ENCODE measurements around the gene GORASP2.

GORASP2 gene

GRCh38 chr2:170928824-170929685 is at the start of gene GORASP2:
TSS of gene GORASP2 (plus strand) at chr2:170929253. CDS start at chr2:170929341, 88 bp downstream.
- no peaks in the 10 kb centered on the region for H3K36me3 Mint-ChIP-seq
- ATAC-seq = peak; percentile 98
- peaks cover 45% of the 10 kb centered on the region for H3K4me1 Mint-ChIP-seq
- H3K27ac Mint-ChIP-seq = peak within 1 kb of the TSS; percentile 95
- no peaks in the 10 kb centered on the region for H3K27me3 Mint-ChIP-seq
- H3K4me3 Mint-ChIP-seq = peak within 1 kb of the TSS; percentile 84
- H3K9me3 Mint-ChIP-seq = peaks cover 3% of the 10 kb centered on the region

GRCh38 chr2:170881840-170882239 is 47.2 kb upstream of the GORASP2 start:
- Mint-ChIP-seq H3K4me3 (no peak overlapping the region), H3K27me3 (peaks cover 50% of the 10 kb centered on the region), H3K36me3 (no peaks in the 10 kb centered on the region), H3K4me1 (peaks cover 8% of the 10 kb centered on the region), H3K27ac (no peak overlapping the region), H3K9me3 (no peaks in the 10 kb centered on the region)
- ATAC-seq = no peak

- H3K4me1 Mint-ChIP-seq = peaks cover 8% of the 10 kb centered on the region
- no peak for ATAC-seq
- H3K27ac Mint-ChIP-seq = no peak overlapping the region
- H3K4me3 Mint-ChIP-seq = no peak overlapping the region
- no peaks in the 10 kb centered on the region for H3K36me3 Mint-ChIP-seq
- H3K27me3 Mint-ChIP-seq = peaks cover 50% of the 10 kb centered on the region
- no peaks in the 10 kb centered on the region for H3K9me3 Mint-ChIP-seq
These were observed 46.3 kb upstream of the GORASP2 start for GRCh38 chr2:170882758-170883157.

- Mint-ChIP-seq H3K27ac (no peak overlapping the region), H3K4me1 (no peaks in the 10 kb centered on the region), H3K27me3 (peaks cover 50% of the 10 kb centered on the region), H3K36me3 (no peaks in the 10 kb centered on the region), H3K4me3 (no peak overlapping the region), H3K9me3 (no peaks in the 10 kb centered on the region)
- ATAC-seq = no peak
These were observed 45.4 kb upstream of the GORASP2 start for GRCh38 chr2:170883683-170884082.

GRCh38 chr2:170885130-170885791 is 43.8 kb upstream of the GORASP2 start:
- Mint-ChIP-seq H3K36me3 (no peaks in the 10 kb centered on the region), H3K27me3 (peaks cover 57% of the 10 kb centered on the region), H3K4me3 (no peak overlapping the region), H3K9me3 (no peaks in the 10 kb centered on the region), H3K4me1 (no peaks in the 10 kb centered on the region), H3K27ac (no peak overlapping the region)
- no peak for ATAC-seq

GRCh38 chr2:170886386-170886785 is 42.7 kb upstream of the GORASP2 start:
- no peaks in the 10 kb centered on the region for H3K4me1 Mint-ChIP-seq
- H3K4me3 Mint-ChIP-seq = no peak overlapping the region
- peaks cover 55% of the 10 kb centered on the region for H3K27me3 Mint-ChIP-seq
- H3K27ac Mint-ChIP-seq = no peak overlapping the region
- no peaks in the 10 kb centered on the region for H3K9me3 Mint-ChIP-seq
- ATAC-seq = no peak
- no peaks in the 10 kb centered on the region for H3K36me3 Mint-ChIP-seq

GRCh38 chr2:170887496-170887895 is 41.6 kb upstream of the GORASP2 start:
- peaks cover 46% of the 10 kb centered on the region for H3K27me3 Mint-ChIP-seq
- H3K27ac Mint-ChIP-seq = no peak overlapping the region
- no peaks in the 10 kb centered on the region for H3K36me3 Mint-ChIP-seq
- ATAC-seq = no peak
- H3K4me3 Mint-ChIP-seq = no peak overlapping the region
- no peaks in the 10 kb centered on the region for H3K9me3 Mint-ChIP-seq
- no peaks in the 10 kb centered on the region for H3K4me1 Mint-ChIP-seq

GRCh38 chr2:170887896-170888295 is 41.2 kb upstream of the GORASP2 start:
- Mint-ChIP-seq H3K4me1 (no peaks in the 10 kb centered on the region), H3K9me3 (no peaks in the 10 kb centered on the region), H3K27me3 (peaks cover 42% of the 10 kb centered on the region), H3K36me3 (no peaks in the 10 kb centered on the region), H3K4me3 (no peak overlapping the region), H3K27ac (no peak overlapping the region)
- no peak for ATAC-seq

GRCh38 chr2:170891893-170892292 is 37.2 kb upstream of the GORASP2 start:
- Mint-ChIP-seq H3K36me3 (no peaks in the 10 kb centered on the region), H3K27me3 (peaks cover 9% of the 10 kb centered on the region), H3K4me1 (no peaks in the 10 kb centered on the region), H3K4me3 (no peak overlapping the region), H3K9me3 (no peaks in the 10 kb centered on the region), H3K27ac (no peak overlapping the region)
- ATAC-seq = no peak

- no peaks in the 10 kb centered on the region for H3K36me3 Mint-ChIP-seq
- H3K4me3 Mint-ChIP-seq = no peak overlapping the region
- H3K27ac Mint-ChIP-seq = no peak overlapping the region
- peaks cover 9% of the 10 kb centered on the region for H3K27me3 Mint-ChIP-seq
- ATAC-seq = no peak
- H3K9me3 Mint-ChIP-seq = no peaks in the 10 kb centered on the region
- no peaks in the 10 kb centered on the region for H3K4me1 Mint-ChIP-seq
These were observed 36.6 kb upstream of the GORASP2 start for GRCh38 chr2:170892391-170892951.

- Mint-ChIP-seq H3K27ac (no peak overlapping the region), H3K36me3 (no peaks in the 10 kb centered on the region), H3K4me3 (no peak overlapping the region), H3K27me3 (peaks cover 10% of the 10 kb centered on the region), H3K9me3 (no peaks in the 10 kb centered on the region), H3K4me1 (no peaks in the 10 kb centered on the region)
- ATAC-seq = no peak
These were observed 33.9 kb upstream of the GORASP2 start for GRCh38 chr2:170895023-170895757.

GRCh38 chr2:170896622-170897021 is 32.4 kb upstream of the GORASP2 start:
- ATAC-seq = no peak
- H3K9me3 Mint-ChIP-seq = no peaks in the 10 kb centered on the region
- H3K27ac Mint-ChIP-seq = no peak overlapping the region
- H3K4me1 Mint-ChIP-seq = no peaks in the 10 kb centered on the region
- no peak overlapping the region for H3K4me3 Mint-ChIP-seq
- H3K36me3 Mint-ChIP-seq = no peaks in the 10 kb centered on the region
- peaks cover 8% of the 10 kb centered on the region for H3K27me3 Mint-ChIP-seq

- H3K4me1 Mint-ChIP-seq = no peaks in the 10 kb centered on the region
- H3K4me3 Mint-ChIP-seq = no peak overlapping the region
- H3K9me3 Mint-ChIP-seq = no peaks in the 10 kb centered on the region
- peaks cover 8% of the 10 kb centered on the region for H3K27me3 Mint-ChIP-seq
- ATAC-seq = no peak
- H3K27ac Mint-ChIP-seq = no peak overlapping the region
- H3K36me3 Mint-ChIP-seq = no peaks in the 10 kb centered on the region
These were observed 31.9 kb upstream of the GORASP2 start for GRCh38 chr2:170897108-170897507.

GRCh38 chr2:170905864-170906263 is 23.2 kb upstream of the GORASP2 start:
- no peak for ATAC-seq
- H3K36me3 Mint-ChIP-seq = no peaks in the 10 kb centered on the region
- H3K9me3 Mint-ChIP-seq = peaks cover 13% of the 10 kb centered on the region
- no peaks in the 10 kb centered on the region for H3K4me1 Mint-ChIP-seq
- no peak overlapping the region for H3K4me3 Mint-ChIP-seq
- H3K27me3 Mint-ChIP-seq = no peaks in the 10 kb centered on the region
- no peak overlapping the region for H3K27ac Mint-ChIP-seq

- no peak for ATAC-seq
- Mint-ChIP-seq H3K4me1 (no peaks in the 10 kb centered on the region), H3K4me3 (no peak overlapping the region), H3K36me3 (peaks cover 5% of the 10 kb centered on the region), H3K27me3 (peaks cover 17% of the 10 kb centered on the region), H3K27ac (no peak overlapping the region), H3K9me3 (peaks cover 31% of the 10 kb centered on the region)
These were observed 17.7 kb upstream of the GORASP2 start for GRCh38 chr2:170911314-170911889.

Data from stimulated activated memory B cell treated with anti-CD40 and anti-IgM and Interleukin-4, amounts not matched to agents 10 μg/mL and 1 μg/mL and 100 μg/mL, for 72 hours (primary cell).